AG09319 (cell line): ENCODE data around the gene CEP128.

Experiments used
- DNase-seq: peaks from one replicate; pipeline ENCODE4 v3.0.0-alpha.2; 2010; ENCODE audit warnings: low read depth; ENCODE audit errors: extremely low read depth
- TF ChIP-seq, protein P1 (sequence below): IDR thresholded peaks from 2 replicates; pipeline ENCODE4 v1.5.1; 2011; ENCODE audit warnings: low read depth, mild to moderate bottlenecking, inconsistent platforms, low read length, moderate library complexity

Gene CEP128

DNA sequence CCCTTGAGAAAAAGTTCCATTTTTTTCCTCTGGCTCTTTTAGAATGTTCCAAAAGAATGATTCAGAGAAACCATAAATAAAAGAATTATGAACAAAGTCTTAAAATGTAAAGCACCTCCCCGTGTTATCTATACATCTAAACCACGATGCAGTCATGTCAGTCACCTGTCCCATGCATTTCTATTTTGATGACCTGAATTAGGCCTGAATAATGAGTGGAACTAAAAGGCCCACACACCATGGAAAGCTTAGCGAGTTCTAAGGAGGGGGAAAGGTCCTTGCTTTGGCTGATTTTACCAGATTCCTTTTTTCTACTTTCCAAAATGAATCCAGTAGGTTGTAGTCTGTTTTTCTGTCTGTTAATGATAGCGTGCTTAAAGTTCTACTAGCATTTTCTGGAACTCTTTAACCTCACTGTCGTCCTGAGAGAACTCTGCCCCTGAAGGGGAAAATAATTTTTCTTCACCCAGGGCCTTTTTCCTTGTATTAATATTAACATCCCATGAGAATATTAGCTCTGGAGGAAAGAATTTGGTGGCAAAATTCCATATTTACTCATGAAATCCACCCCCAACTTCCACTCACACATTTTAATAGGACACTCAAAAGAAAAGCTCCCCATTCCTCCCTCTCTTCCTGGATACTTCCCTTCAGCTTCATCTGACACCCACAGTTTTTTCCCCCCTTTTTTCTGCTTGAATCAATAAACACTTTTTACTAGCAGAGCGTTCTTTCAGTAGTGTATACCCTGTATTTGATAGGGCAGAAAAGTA, 464.0 kb downstream of the CEP128 start:
- TF ChIP-seq, protein P1, sequence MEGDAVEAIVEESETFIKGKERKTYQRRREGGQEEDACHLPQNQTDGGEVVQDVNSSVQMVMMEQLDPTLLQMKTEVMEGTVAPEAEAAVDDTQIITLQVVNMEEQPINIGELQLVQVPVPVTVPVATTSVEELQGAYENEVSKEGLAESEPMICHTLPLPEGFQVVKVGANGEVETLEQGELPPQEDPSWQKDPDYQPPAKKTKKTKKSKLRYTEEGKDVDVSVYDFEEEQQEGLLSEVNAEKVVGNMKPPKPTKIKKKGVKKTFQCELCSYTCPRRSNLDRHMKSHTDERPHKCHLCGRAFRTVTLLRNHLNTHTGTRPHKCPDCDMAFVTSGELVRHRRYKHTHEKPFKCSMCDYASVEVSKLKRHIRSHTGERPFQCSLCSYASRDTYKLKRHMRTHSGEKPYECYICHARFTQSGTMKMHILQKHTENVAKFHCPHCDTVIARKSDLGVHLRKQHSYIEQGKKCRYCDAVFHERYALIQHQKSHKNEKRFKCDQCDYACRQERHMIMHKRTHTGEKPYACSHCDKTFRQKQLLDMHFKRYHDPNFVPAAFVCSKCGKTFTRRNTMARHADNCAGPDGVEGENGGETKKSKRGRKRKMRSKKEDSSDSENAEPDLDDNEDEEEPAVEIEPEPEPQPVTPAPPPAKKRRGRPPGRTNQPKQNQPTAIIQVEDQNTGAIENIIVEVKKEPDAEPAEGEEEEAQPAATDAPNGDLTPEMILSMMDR = no peak
- no peak for DNase-seq

- no peak for DNase-seq
- TF ChIP-seq, protein P1 = no peak
These were observed 466.5 kb downstream of the CEP128 start for GRCh38 chr14:80475074-80475473.

GRCh38 chr14:80468331-80469122, 473.0 kb downstream of the CEP128 start:
- no peak for DNase-seq
- TF ChIP-seq, protein P1 = no peak

DNA sequence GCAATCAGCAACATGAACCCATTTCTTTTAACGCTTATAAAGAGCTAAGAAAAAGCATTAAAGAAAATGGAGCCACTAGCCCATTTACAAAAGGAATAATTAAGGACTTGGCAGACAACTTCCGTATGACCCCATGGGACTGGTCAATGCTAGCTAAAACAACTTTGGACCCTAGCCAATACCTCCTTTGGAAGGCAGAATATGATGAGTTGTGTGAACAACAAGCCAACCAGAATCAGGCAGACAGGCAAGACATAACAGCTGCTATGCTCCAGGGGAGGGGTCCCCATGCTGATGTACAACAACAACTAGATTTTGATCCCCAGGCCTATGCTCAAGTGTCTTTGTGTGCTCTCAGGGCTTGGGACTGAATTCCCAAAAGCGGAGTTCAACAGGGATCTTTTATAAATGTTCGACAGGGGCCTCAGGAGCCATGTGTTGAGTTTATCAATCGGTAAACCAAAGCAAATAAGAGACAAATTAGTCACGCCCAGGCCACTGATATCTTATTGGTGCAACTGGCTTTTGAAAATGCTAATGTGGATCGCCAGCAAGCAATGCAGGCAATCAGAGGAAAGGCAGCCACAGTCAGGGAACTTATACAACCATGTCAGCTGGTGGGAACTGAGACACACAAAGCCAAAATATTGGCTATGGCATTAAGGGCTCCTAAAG, 475.9 kb downstream of the CEP128 start:
- DNase-seq = no peak
- TF ChIP-seq, protein P1 = no peak

GRCh38 chr14:80464531-80465149, 476.9 kb downstream of the CEP128 start:
- TF ChIP-seq, protein P1 = no peak

DNA sequence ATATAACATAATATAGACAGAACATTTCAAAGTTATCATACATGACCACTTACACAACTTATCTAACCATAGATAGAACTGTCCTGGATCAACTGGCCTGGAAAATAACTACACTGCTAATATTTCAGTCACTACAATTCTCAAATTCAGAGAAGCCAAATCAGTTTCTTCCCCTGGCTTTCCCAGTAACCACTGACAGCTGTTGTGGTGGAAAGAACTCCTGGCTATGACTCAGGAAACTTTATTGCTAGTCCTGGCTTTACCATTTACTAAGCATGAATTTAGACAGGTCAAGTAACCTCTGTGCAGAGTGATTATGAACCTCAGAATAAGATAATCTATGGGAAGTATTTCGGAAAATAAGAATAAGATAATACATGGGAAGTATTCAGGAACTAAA, 485.3 kb downstream of the CEP128 start:
- no peak for DNase-seq
- TF ChIP-seq, protein P1 = no peak

More at GRCh38 chr14:80464531-80465149, 476.9 kb downstream of the CEP128 start:
- DNase-seq = no peak
